ENCODE results near the gene FOXO6. TPM values are rescaled to one million over a fixed set of nuclear protein-coding genes. Genes with fewer than 3 reads are reported as not detected.
"Not testable (repeated sequence)": the region's sequence is repeated elsewhere in the genome, so short reads cannot be mapped to it uniquely, and the experiment has no call there.

FOXO6 gene
- total RNA-seq, 2 experiments from 2014 or later = 0.19 to 0.34 TPM

DNA sequence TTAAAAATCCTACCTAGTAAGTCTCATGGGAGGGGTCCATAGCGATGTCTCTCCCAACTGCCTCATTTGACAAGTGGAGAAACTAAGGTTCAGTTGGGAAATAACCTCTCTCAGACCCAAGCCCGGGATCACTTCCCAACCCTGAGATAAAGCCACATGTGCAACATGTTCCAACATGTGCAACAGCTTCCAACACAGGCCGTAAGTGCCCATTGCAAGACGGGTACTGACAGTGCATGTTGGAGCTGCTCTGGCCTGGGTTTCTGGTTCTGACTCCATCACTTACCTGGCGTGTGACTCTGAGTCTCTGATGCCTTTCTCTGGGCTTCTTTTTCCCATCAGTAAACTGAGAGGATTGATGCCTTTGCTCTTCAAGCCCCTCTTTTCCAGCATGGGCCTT is 38.0 kb upstream of the FOXO6 start:
- H3K36me3 Mint-ChIP-seq = no peaks in the 10 kb centered on the region
- DNase-seq = no peak
- H3K9me3 Mint-ChIP-seq = no peaks in the 10 kb centered on the region
- no peaks in the 10 kb centered on the region for H3K4me1 Mint-ChIP-seq
- H3K27me3 Mint-ChIP-seq = no peaks in the 10 kb centered on the region
- H3K4me3 Mint-ChIP-seq = no peak overlapping the region
- no peak overlapping the region for H3K27ac Mint-ChIP-seq

DNA sequence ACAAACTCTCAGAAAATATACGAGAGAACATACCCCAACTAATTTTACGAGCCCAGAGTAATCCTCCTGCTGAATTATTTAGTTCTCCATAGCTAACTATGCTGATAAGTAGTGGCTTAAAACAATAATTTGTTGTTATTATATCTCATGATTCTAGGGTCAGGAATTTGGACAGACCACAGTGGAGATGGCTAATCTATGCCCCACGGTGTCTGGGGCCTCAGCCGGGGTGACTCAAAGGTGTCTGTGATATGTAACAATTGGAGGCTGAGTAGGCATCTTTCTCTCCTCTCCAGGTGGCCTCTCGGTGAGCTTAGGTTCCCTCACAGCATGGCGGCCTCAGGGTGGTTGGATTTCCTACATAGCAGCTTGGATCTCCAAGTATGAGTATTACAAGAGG is 35.4 kb upstream of the FOXO6 start:
- DNase-seq = no peak
- Mint-ChIP-seq H3K27me3 (no peaks in the 10 kb centered on the region), H3K36me3 (no peaks in the 10 kb centered on the region), H3K4me1 (no peaks in the 10 kb centered on the region), H3K9me3 (no peaks in the 10 kb centered on the region), H3K27ac (no peak overlapping the region), H3K4me3 (no peak overlapping the region)

DNA sequence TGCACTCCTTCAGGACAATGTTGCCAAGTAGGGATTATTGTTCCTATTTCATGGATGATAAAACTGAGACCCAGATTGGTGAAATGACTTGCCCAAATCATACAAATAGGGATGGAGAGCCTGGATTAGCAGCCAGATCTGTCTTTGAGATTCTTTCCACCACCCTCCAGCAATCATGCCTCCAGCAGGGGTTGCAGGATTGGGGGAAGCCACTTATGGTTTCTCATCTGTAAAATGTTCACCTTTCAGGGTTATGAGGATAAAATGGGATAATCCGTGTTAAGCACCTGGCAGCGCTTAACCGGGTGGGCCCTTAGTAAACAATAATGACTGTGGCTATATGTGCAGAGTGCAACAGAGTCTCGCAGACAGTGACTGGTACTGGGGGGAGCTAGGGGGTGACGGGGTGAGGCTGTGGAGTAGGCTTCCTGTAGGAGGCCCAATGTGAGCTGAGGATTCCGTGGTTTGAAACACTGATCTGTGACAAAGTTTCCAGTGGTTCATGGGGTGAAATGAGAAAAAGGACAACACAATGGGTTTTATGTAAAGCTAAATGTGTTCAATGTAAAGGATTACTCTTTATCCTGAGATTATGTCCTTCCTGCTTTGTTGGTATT is 33.7 kb upstream of the FOXO6 start:
- H3K4me1 Mint-ChIP-seq = no peaks in the 10 kb centered on the region
- no peaks in the 10 kb centered on the region for H3K36me3 Mint-ChIP-seq
- H3K27me3 Mint-ChIP-seq = no peaks in the 10 kb centered on the region
- H3K9me3 Mint-ChIP-seq = no peaks in the 10 kb centered on the region
- no peak overlapping the region for H3K4me3 Mint-ChIP-seq
- no peak overlapping the region for H3K27ac Mint-ChIP-seq
- DNase-seq = no peak

DNA sequence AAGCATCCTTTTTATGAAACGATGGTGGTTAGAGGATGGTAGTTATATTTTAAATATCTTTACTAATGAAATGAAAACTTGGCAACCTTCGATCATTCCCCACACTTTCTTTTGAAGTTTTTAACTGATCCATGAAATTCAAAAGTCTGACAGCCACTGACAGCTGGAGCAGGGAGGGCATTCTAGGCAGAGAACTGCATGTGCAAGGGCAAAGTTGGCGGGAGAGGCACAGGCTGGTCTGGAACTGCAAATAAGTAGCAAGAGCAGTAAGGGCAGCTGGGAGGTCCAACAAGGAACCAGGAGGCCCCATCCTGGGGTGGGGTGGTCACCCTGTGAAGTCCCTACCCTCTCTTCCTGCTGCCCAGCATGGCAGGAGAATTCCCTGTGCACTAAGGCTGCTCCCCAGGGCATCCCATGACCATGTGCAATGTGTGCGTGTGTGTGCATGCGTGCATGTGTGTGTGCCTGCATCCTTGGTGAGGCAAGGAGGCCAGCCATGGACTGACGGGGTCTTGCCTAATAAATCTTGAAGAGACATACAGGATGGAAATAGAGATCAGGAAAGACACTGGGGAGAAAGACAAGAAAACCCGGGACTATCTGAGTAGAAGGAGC is 33.1 kb upstream of the FOXO6 start:
- Mint-ChIP-seq H3K27me3 (no peaks in the 10 kb centered on the region), H3K4me3 (no peak overlapping the region), H3K4me1 (no peaks in the 10 kb centered on the region), H3K9me3 (peaks cover 2% of the 10 kb centered on the region), H3K27ac (no peak overlapping the region), H3K36me3 (no peaks in the 10 kb centered on the region)
- DNase-seq = no peak

DNA sequence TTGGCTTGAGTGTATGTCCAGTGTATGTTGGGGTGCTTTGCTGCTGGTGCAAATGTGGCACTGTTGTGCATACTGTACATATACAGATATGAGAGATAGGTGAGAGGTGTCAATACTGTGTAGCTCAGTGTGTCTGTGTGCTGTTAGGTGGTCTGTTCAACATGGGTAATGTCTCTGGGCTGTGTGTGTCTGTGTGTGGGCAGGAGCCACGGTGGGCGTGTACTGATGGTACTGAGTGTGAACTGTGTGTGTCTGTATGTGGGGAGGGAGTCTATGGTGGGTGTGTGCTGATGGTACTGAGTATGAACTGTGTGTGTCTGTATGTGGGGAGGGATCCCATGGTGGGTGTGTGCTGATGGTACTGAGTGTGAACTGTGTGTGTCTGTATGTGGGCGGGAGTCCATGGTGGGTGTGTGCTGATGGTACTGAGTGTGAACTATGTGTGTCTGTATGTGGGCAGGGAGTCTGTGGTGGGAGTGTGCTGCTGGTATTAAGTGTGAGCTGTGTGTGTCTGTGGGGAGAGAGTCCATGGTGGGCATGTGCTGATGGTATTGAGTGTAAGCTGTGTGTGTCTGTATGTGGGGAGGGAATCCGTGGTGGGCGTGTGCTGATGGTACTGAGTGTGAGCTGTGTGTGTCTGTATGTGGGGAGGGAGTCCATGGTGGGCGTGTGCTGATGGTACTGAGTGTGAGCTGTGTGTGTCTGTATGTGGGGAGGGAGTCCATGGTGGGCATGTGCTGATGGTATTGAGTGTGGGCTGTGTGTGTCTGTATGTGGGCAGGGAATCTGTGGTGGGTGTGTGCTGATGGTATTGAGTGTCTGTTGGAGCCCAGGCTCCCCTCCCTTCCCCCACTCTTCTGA is 32.2 kb upstream of the FOXO6 start:
- no peaks in the 10 kb centered on the region for H3K27me3 Mint-ChIP-seq
- H3K36me3 Mint-ChIP-seq = no peaks in the 10 kb centered on the region
- DNase-seq = no peak
- no peaks in the 10 kb centered on the region for H3K4me1 Mint-ChIP-seq
- H3K27ac Mint-ChIP-seq = no peak overlapping the region
- no peak overlapping the region for H3K4me3 Mint-ChIP-seq
- peaks cover 4% of the 10 kb centered on the region for H3K9me3 Mint-ChIP-seq

DNA sequence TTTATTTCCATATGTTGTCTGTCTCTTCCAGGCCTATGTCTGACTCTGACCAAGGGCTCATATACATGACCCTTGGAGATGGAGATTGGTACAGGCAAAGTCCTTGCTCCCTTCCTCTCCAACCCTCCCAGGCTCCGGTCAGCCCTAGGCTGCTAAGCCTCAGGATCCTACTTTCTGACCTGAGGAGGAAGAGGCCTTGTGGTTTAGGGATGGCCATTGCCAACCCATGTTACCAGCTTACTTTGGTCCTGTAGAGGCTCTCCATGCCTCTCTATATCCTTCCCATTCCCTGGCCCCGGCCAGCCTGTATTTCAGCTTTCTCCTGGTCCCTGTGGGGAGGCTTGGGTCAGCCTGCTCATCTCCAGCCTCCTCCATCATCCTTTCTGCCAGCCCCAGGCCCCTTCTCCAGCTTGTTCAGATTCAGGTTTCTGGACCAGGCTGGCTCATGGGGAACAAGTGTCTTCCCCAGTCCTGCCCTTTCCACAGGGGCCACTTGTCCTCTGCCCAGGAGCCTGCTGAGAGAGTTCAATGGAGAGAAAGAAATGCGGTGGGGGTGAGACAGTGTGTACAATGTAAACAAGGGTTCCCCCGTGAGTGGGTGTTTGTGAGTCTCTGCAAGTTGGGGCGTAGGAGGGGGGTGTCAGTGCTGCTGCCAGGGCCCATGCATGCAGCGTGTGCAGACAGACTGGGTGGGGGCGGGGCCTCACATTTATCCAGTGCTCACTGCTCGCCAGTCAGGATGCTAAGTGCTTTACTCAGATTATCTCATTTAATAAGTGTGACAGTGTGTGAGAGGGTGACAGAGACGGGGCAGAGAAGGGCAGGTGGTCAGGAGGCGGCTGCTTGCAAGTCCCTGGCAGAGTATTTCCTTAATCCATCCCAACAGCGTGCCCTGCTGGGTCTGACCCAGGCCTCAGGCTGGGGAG is 31.3 kb upstream of the FOXO6 start:
- peaks cover 8% of the 10 kb centered on the region for H3K9me3 Mint-ChIP-seq
- no peak overlapping the region for H3K4me3 Mint-ChIP-seq
- DNase-seq = no peak

GRCh38 chr1:41330588-41331545 is 30.4 kb upstream of the FOXO6 start:
- H3K9me3 Mint-ChIP-seq = peaks cover 8% of the 10 kb centered on the region
- H3K27ac Mint-ChIP-seq = no peak overlapping the region
- H3K4me1 Mint-ChIP-seq = no peaks in the 10 kb centered on the region
- H3K27me3 Mint-ChIP-seq = peaks cover 12% of the 10 kb centered on the region
- H3K4me3 Mint-ChIP-seq = no peak overlapping the region
- no peaks in the 10 kb centered on the region for H3K36me3 Mint-ChIP-seq
- no peak for DNase-seq

More for the DNA sequence above, 31.3 kb upstream of the FOXO6 start:
- no peaks in the 10 kb centered on the region for H3K36me3 Mint-ChIP-seq
- H3K27me3 Mint-ChIP-seq = peaks cover 3% of the 10 kb centered on the region
- no peaks in the 10 kb centered on the region for H3K4me1 Mint-ChIP-seq
- no peak overlapping the region for H3K27ac Mint-ChIP-seq

DNA sequence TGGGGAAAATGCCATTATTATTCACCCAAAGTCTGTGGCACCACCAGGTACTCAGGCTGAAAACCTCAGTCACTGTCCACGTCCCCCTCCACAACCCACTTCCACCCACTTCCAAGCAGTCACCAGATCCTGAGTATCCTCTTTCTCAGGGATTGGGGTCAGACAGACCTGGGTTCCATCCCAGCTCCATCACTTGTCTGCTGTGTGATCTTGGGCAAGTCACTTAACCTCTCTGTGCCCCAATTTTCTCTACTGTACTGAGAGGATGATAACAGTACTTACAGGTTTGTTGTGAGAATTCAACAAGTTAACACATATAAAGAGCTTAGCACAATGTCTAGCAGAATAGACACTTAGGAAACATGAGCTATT is 29.7 kb upstream of the FOXO6 start:
- no peak for DNase-seq

GRCh38 chr1:41332161-41332560 is 29.1 kb upstream of the FOXO6 start:
- H3K4me1 Mint-ChIP-seq, H3K4me3 Mint-ChIP-seq, H3K36me3 Mint-ChIP-seq, DNase-seq, H3K9me3 Mint-ChIP-seq, H3K27ac Mint-ChIP-seq: not testable (repeated sequence)
- peaks cover 16% of the 10 kb centered on the region for H3K27me3 Mint-ChIP-seq

More for the DNA sequence above, 29.7 kb upstream of the FOXO6 start:
- no peak overlapping the region for H3K27ac Mint-ChIP-seq
- H3K9me3 Mint-ChIP-seq = peaks cover 8% of the 10 kb centered on the region
- peaks cover 12% of the 10 kb centered on the region for H3K27me3 Mint-ChIP-seq
- no peaks in the 10 kb centered on the region for H3K36me3 Mint-ChIP-seq
- no peaks in the 10 kb centered on the region for H3K4me1 Mint-ChIP-seq
- no peak overlapping the region for H3K4me3 Mint-ChIP-seq

GRCh38 chr1:41333146-41333784 is 28.0 kb upstream of the FOXO6 start:
- Mint-ChIP-seq H3K9me3 (peaks cover 9% of the 10 kb centered on the region), H3K4me3 (no peak overlapping the region), H3K27ac (no peak overlapping the region), H3K4me1 (no peaks in the 10 kb centered on the region), H3K27me3 (peaks cover 28% of the 10 kb centered on the region), H3K36me3 (no peaks in the 10 kb centered on the region)
- no peak for DNase-seq

- Mint-ChIP-seq H3K4me1 (peaks cover 3% of the 10 kb centered on the region), H3K27ac (no peak overlapping the region), H3K9me3 (peaks cover 17% of the 10 kb centered on the region), H3K36me3 (peaks cover 2% of the 10 kb centered on the region), H3K4me3 (no peak overlapping the region), H3K27me3 (peaks cover 49% of the 10 kb centered on the region)
- DNase-seq = no peak
These were observed 22.4 kb upstream of the FOXO6 start for GRCh38 chr1:41338820-41339219.

DNA sequence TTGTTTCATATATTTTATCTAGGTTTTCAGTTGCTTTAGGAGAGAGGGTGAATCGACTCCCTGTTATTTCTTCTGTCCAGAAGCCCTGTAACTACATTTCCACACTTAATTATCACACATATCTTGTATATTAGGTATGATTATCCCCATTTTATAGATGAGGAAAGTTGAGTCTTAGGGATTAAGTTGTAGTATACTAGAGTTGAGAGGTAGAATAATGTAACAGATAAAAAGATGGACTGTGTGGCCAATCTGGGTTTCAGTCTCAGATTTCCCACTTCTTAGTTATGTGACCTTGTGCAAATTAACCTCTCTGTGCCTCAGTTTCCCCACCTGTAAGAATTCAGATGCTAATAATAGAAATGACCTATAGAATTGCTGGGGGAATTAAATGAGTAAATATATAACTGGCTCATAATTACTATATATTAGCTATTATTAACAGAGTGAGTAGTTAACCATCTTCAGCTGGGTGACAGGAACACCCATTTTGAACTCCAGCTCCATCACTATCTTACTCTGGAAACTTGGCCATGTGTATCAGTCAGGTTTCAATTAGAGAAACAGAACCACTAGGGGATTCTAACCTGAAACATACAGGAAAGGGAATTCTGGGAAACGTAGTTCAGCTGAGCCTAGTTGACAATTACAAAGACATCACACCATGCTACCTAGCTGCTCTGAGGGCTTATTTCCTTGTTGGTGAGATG is 20.4 kb upstream of the FOXO6 start:
- peaks cover 13% of the 10 kb centered on the region for H3K9me3 Mint-ChIP-seq
- no peak overlapping the region for H3K4me3 Mint-ChIP-seq
- H3K27me3 Mint-ChIP-seq = peaks cover 43% of the 10 kb centered on the region
- H3K4me1 Mint-ChIP-seq = peaks cover 12% of the 10 kb centered on the region
- peaks cover 2% of the 10 kb centered on the region for H3K36me3 Mint-ChIP-seq
- no peak for DNase-seq
- no peak overlapping the region for H3K27ac Mint-ChIP-seq

- Mint-ChIP-seq H3K4me3 (no peak overlapping the region), H3K27ac (no peak overlapping the region), H3K36me3 (peaks cover 2% of the 10 kb centered on the region), H3K4me1 (peaks cover 12% of the 10 kb centered on the region), H3K9me3 (peaks cover 13% of the 10 kb centered on the region), H3K27me3 (peaks cover 42% of the 10 kb centered on the region)
- DNase-seq = no peak
These were observed 19.9 kb upstream of the FOXO6 start for GRCh38 chr1:41341365-41341683.
